Measurements from ENCODE around the gene SUN5. TPM values are rescaled to one million over a fixed set of nuclear protein-coding genes. Genes with fewer than 3 reads are reported as not detected.

SUN5 gene
- total and polyA plus RNA-seq, 4 donors, result not detected

DNA sequence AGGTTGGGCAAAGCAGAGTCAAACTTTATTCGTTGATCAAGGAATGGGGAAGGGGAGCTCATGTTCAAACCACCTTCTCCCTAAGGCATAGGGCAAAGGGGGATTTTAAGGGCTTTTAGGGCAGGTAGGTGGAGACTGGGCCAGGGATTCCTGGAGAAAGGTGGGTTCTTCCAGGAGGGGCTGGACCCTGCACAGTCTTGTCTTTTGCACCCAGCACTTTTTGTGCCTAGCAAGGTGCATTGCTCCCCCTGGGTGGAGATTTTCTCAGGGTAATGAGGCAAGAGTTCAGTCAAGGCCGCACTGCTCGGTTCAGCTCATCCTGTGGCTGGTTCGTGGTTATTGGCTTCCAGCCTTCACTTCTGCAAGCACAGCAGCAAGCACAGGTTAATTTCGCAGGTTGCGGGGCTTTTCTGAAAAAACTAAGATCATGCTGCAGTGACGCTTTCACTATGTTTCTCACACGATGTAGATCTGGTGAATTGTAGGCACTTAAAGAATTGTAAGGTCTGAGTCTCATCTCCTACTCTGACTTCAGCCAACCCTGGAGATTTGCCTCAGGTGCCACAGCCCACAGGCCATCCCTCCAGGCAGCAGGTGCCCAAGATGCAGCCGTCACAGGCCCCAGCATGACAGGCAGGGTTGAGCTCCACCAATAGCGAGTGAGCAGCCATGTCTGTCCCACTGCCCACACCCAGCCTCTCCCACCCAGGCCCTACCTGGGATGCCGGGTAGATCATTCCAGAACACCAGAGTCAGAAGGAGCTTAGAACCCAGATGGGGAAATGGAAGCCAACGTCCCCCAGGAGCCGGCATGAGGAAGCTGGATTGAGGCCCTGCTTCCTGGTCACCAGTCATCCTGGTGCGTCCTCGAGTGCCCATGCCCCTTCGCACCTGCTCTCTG lies 37.1 kb downstream of the SUN5 start:
- 81% methylated on average over 16 of the region's 16 CpGs for WGBS
- TF ChIP-seq RAD21 (IDR thresholded peaks at IDR 0.05) (no peak), ATF3 (IDR thresholded peaks at IDR 0.05) (no peak), RXRA (IDR thresholded peaks at IDR 0.05) (no peak), CTCF (IDR thresholded peaks at IDR 0.05; ENCODE audit: low read depth, low read length, missing input control) (no peak), HNF4G (IDR thresholded peaks at IDR 0.05) (no peak), HNF4A (conservative IDR thresholded peaks at IDR 0.05) (no peak), SP1 (IDR thresholded peaks at IDR 0.05) (no peak), YY1 (IDR thresholded peaks at IDR 0.05) (no peak), MAX (IDR thresholded peaks at IDR 0.05) (no peak), EGR1 (IDR thresholded peaks at IDR 0.05; ENCODE audit: low read depth in 2 of 2) (no peak), REST (IDR thresholded peaks at IDR 0.05) (no peak)
- no peaks in the 10 kb centered on the region for H3K4me1 ChIP-seq (ENCODE audit: control insufficient read depth in 4 of 4, insufficient read depth in 4 of 4, low read length in 3 of 4)
- H3K4me3 ChIP-seq (ENCODE audit: low read depth in 1 of 3, low read length in 3 of 3), result no peak overlapping the region
- H3K27ac ChIP-seq (ENCODE audit: low read depth in 1 of 2, low read length in 2 of 2), result no peak overlapping the region
- peak; percentile 24 for DNase-seq (ENCODE audit: low spot score)
- no peaks in the 10 kb centered on the region for H3K36me3 ChIP-seq (ENCODE audit: control insufficient read depth in 4 of 4, insufficient read depth in 3 of 4, low read depth in 1 of 4, low read length in 3 of 4)
- no peak overlapping the region for H3K9ac ChIP-seq (ENCODE audit: low read depth in 1 of 2, low read length in 2 of 2)
- H3K9me3 ChIP-seq (ENCODE audit: control insufficient read depth in 4 of 4, low read length in 3 of 4), result no peaks in the 10 kb centered on the region
- no peaks in the 10 kb centered on the region for H3K27me3 ChIP-seq (ENCODE audit: control insufficient read depth in 4 of 4, insufficient read depth in 4 of 4, low read length in 3 of 4)

- whole genome bisulfite sequencing, result 93% methylated on average over 4 of the region's 4 CpGs
- H3K27ac ChIP-seq (ENCODE audit: low read depth in 1 of 2, low read length in 2 of 2), result no peak overlapping the region
- TF ChIP-seq TAF1 (conservative IDR thresholded peaks at IDR 0.05) (no peak), MAX (IDR thresholded peaks at IDR 0.05) (no peak), JUND (IDR thresholded peaks at IDR 0.05) (no peak), RAD21 (IDR thresholded peaks at IDR 0.05) (no peak), YY1 (IDR thresholded peaks at IDR 0.05) (no peak), FOXA2 (IDR thresholded peaks at IDR 0.05) (no peak), HNF4A (conservative IDR thresholded peaks at IDR 0.05) (no peak), HNF4G (IDR thresholded peaks at IDR 0.05) (no peak), EGR1 (IDR thresholded peaks at IDR 0.05; ENCODE audit: low read depth in 2 of 2) (no peak), SP1 (IDR thresholded peaks at IDR 0.05) (no peak), FOXA1 (IDR thresholded peaks at IDR 0.05) (no peak), RXRA (IDR thresholded peaks at IDR 0.05) (no peak), REST (IDR thresholded peaks at IDR 0.05) (no peak), NR2F2 (IDR thresholded peaks at IDR 0.05) (no peak), ATF3 (IDR thresholded peaks at IDR 0.05) (no peak), GABPA (IDR thresholded peaks at IDR 0.05 in 1 of 2, conservative IDR thresholded peaks at IDR 0.05 in 1 of 2) (no peak)
- TF ChIP-seq, protein P1, sequence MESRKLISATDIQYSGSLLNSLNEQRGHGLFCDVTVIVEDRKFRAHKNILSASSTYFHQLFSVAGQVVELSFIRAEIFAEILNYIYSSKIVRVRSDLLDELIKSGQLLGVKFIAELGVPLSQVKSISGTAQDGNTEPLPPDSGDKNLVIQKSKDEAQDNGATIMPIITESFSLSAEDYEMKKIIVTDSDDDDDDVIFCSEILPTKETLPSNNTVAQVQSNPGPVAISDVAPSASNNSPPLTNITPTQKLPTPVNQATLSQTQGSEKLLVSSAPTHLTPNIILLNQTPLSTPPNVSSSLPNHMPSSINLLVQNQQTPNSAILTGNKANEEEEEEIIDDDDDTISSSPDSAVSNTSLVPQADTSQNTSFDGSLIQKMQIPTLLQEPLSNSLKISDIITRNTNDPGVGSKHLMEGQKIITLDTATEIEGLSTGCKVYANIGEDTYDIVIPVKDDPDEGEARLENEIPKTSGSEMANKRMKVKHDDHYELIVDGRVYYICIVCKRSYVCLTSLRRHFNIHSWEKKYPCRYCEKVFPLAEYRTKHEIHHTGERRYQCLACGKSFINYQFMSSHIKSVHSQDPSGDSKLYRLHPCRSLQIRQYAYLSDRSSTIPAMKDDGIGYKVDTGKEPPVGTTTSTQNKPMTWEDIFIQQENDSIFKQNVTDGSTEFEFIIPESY (IDR thresholded peaks at IDR 0.05), result no peak
Measured at GRCh38 chr20:32966382-32966781, 37.9 kb downstream of the SUN5 start.

More at GRCh38 chr20:32966382-32966781, 37.9 kb downstream of the SUN5 start:
- no peak for DNase-seq (ENCODE audit: low spot score)
- no peaks in the 10 kb centered on the region for H3K27me3 ChIP-seq (ENCODE audit: control insufficient read depth in 4 of 4, insufficient read depth in 4 of 4, low read length in 3 of 4)
- H3K9me3 ChIP-seq (ENCODE audit: control insufficient read depth in 4 of 4, low read length in 3 of 4), result no peaks in the 10 kb centered on the region
- no peak overlapping the region for H3K4me3 ChIP-seq (ENCODE audit: low read depth in 1 of 3, low read length in 3 of 3)
- no peaks in the 10 kb centered on the region for H3K4me1 ChIP-seq (ENCODE audit: control insufficient read depth in 4 of 4, insufficient read depth in 4 of 4, low read length in 3 of 4)
- no peaks in the 10 kb centered on the region for H3K36me3 ChIP-seq (ENCODE audit: control insufficient read depth in 4 of 4, insufficient read depth in 3 of 4, low read depth in 1 of 4, low read length in 3 of 4)
- no peak overlapping the region for H3K9ac ChIP-seq (ENCODE audit: low read depth in 1 of 2, low read length in 2 of 2)
